HepG2 (cell line): ENCODE results near the gene ABCC10. TPM values are rescaled to one million over a fixed set of nuclear protein-coding genes. Genes with fewer than 3 reads are reported as not detected.
A peak's percentile ranks its signal among the peaks of the same experiment; 100 is the strongest.

Source experiments
- MED13 ChIP-seq: sonication (generic); formaldehyde crosslinking; IDR thresholded peaks from 2 replicates; pipeline ENCODE4 v1.5.0; 2020; ENCODE audit warnings: missing genetic modification reagents
- NR2C2 ChIP-seq: sonication (generic); formaldehyde crosslinking; IDR thresholded peaks from 2 replicates; pipeline ENCODE4 v1.4.0; 2020; ENCODE audit warnings: missing genetic modification reagents, mild to moderate bottlenecking, moderate library complexity, borderline replicate concordance
- REXO4 ChIP-seq: sonication (generic); formaldehyde crosslinking; IDR thresholded peaks from 2 replicates; pipeline ENCODE4 v1.8.0; 2022; ENCODE audit warnings: missing genetic modification reagents, mild to moderate bottlenecking, borderline replicate concordance
- U2AF1 ChIP-seq: fragments of 200-400 bp; formaldehyde crosslinking; optimal IDR thresholded peaks from 2 replicates; pipeline ENCODE3; 2017; ENCODE audit warnings: mild to moderate bottlenecking, low read depth, low read length
- ZIK1 ChIP-seq: sonication (generic); formaldehyde crosslinking; IDR thresholded peaks from 2 replicates; pipeline ENCODE4 v1.5.0; 2020; ENCODE audit warnings: mild to moderate bottlenecking, low read depth, missing genetic modification reagents, borderline replicate concordance
- ZNF251 ChIP-seq: sonication (generic); formaldehyde crosslinking; IDR thresholded peaks from 2 replicates; pipeline ENCODE4 v1.9.0; 2021; ENCODE audit warnings: mild to moderate bottlenecking, missing genetic modification reagents
- ZNF530 ChIP-seq: sonication (generic); formaldehyde crosslinking; IDR thresholded peaks from 2 replicates; pipeline ENCODE4 v1.5.0; 2020; ENCODE audit warnings: low read depth, mild to moderate bottlenecking, missing genetic modification reagents
- ZNF577 ChIP-seq: sonication (generic); formaldehyde crosslinking; IDR thresholded peaks from 2 replicates; pipeline ENCODE4 v1.4.0; 2020; ENCODE audit warnings: mild to moderate bottlenecking, low read depth, missing genetic modification reagents, borderline replicate concordance
- ZNF761 ChIP-seq: sonication (generic); formaldehyde crosslinking; conservative IDR thresholded peaks from 2 replicates; pipeline ENCODE4 v1.4.0; 2020; ENCODE audit warnings: mild to moderate bottlenecking, missing genetic modification reagents
- ZNF83 ChIP-seq: sonication (generic); formaldehyde crosslinking; IDR thresholded peaks from 2 replicates; pipeline ENCODE4 v1.4.0; 2020; ENCODE audit warnings: missing genetic modification reagents, mild to moderate bottlenecking, borderline replicate concordance
- ZNF839 ChIP-seq: sonication (generic); formaldehyde crosslinking; IDR thresholded peaks from 2 replicates; pipeline ENCODE4 v1.4.0; 2020; ENCODE audit warnings: missing genetic modification reagents, mild to moderate bottlenecking, borderline replicate concordance
- polyA plus RNA-seq, 8 experiments: library from polyadenylated mRNA; depleted of rRNA in 3 of 8; stranded (reverse) in 7 of 8; unstranded in 1 of 8; fragments of >200 nt; fragmentation: Illumina TruSeq in 4 of 8; extraction: Trizol in 4 of 8; gene quantifications; 2 replicates each; pipeline versions ENCODE4 v1.2.1 to v1.2.3, GENCODE V29; 2011 to 2016; ENCODE audit warnings: low read depth in 4 of 8, missing spikeins in 1 of 8, mixed read lengths in 1 of 8; ENCODE audit not compliant: insufficient read depth in 1 of 8
- total RNA-seq, 5 experiments: library from RNA; depleted of rRNA; stranded (reverse); fragments of >200 nt; fragmentation: Illumina TruSeq; extraction: Trizol; gene quantifications; 2 replicates each; pipeline ENCODE4 v1.2.3, GENCODE V29; 2016; ENCODE audit warnings: low read depth in 1 of 5

Gene ABCC10
- total and polyA plus RNA-seq, 2 of the 13 experiments (the other 11 are each of a cell fraction or from before 2014, with no cell fraction given) = 16.0 to 24.3 TPM

DNA sequence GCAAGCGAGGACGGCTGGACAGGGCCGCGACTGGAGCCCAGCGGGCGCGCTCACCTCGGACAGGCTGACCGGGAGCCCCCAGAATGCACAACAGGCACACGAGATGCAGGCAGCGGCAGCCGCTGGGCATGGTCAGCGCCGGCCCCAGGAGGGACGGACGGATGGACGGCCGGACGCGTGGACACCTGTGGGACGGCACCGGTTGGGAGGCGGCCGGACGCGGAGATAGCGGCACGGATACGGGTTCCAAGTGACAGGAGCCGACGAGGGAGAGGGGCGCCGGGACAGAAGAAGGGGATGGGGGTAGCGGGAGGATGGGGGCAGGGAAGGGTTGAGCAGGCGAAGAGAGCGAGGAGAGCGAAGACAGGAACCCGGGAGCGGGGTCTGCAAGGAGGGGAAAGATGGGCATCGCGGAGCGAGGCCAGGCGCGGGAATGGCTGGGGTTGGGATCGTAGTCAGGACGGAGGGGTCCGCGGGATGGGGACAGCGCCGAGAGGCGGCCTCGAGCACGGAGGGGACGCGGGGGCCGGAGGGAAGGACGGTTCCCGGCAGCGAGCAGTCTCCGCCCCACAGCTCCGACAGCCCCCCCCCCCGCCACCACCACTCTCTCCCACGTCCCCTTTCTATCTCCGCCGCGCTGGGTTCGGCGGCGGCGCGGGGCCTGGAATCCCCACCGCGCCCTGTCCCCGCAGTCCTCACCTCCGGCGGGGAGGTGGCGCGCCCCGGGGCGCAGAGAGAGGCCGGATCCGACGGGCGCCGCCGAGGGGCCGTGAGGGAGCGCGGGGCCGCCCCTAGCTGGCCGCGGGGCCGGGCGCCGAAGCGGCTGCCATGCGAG lies 27.6 kb downstream of the ABCC10 start (continued):
- TF ChIP-seq ZIK1 (0 out of 2 replicates have a peak, but pooled peaks have one; percentile 69), REXO4 (CRISPR knock-in tag) (no peak), ZNF577 (no peak), ZNF83 (CRISPR knock-in tag) (no peak), ZNF251 (CRISPR knock-in tag) (no peak), ZNF839 (CRISPR knock-in tag) (no peak; the same call in 1 of the 2 replicates), ZNF761 (CRISPR knock-in tag) (no peak), ZNF530 (no peak), MED13 (no peak), U2AF1 (peak; percentile 87), NR2C2 (no peak)
- TF ChIP-seq, all 625 proteins: peak for 226
